ENCODE data around the gene TSHZ2.

GRCh38 chr20:53084408-53084997 lies 112.3 kb downstream of the TSHZ2 start:
- TF ChIP-seq CTCF (IDR thresholded peaks at IDR 0.05; ENCODE audit: poor library complexity, severe bottlenecking) = no peak
- no peak for TF ChIP-seq EZH2 (IDR thresholded peaks at IDR 0.05; ENCODE audit: borderline replicate concordance, insufficient read depth, low read length, poor library complexity, severe bottlenecking)
- TF ChIP-seq POLR2AphosphoS5 (IDR thresholded peaks at IDR 0.05) = no peak
